GM23338 (cell line): Measurements from ENCODE around the gene MARK3.

Source experiments
- CREB1 ChIP-seq: fragments of 250-450 bp; sonication (Bioruptor Pico); IDR thresholded peaks from 2 replicates; pipeline ENCODE4 v1.5.0; 2020; ENCODE audit warnings: low read depth, mild to moderate bottlenecking, moderate library complexity
- CTCF ChIP-seq, 2 experiments: fragments of 200-600 bp in 1 of 2; sonication (generic) in 1 of 2; conservative IDR thresholded peaks; 2 replicates each; pipeline versions ENCODE4 v1.5.1 to v1.6.1; 2016 to 2017; ENCODE audit warnings: antibody characterized with exemption in 2 of 2, low read depth in 2 of 2, mild to moderate bottlenecking in 2 of 2, moderate library complexity in 1 of 2
- ETS1 ChIP-seq: IDR thresholded peaks from 2 replicates; pipeline ENCODE4 v1.6.1; 2016; ENCODE audit warnings: antibody characterized with exemption
- EZH2 ChIP-seq: fragments of 200-600 bp; sonication (generic); IDR thresholded peaks from one replicate; pipeline ENCODE4 v1.8.0; 2017; ENCODE audit warnings: antibody characterized with exemption, mild to moderate bottlenecking, low read depth; ENCODE audit not compliant: unreplicated experiment
- POLR2AphosphoS5 ChIP-seq: IDR thresholded peaks from 2 replicates; pipeline ENCODE4 v1.6.1; 2016; ENCODE audit warnings: antibody characterized with exemption, low read depth

- TF ChIP-seq CTCF (conservative IDR thresholded peaks at IDR 0.05; ENCODE audit: low read depth in 2 of 2), result peak in 1 of 2 experiments; percentile 33; a peak in 2 of 4 replicates
- TF ChIP-seq EZH2, result no peak
- no peak for TF ChIP-seq POLR2AphosphoS5
- no peak for TF ChIP-seq CREB1 (CRISPR knock-in tag)
- no peak for TF ChIP-seq ETS1
Observed at GRCh38 chr14:103549361-103550311, 164.4 kb downstream of the MARK3 start.
